ENCODE results near the gene TMEM234. TPM values are rescaled to one million over a fixed set of nuclear protein-coding genes. Genes with fewer than 3 reads are reported as not detected.
A peak's percentile ranks its signal among the peaks of the same experiment; 100 is the strongest.

The TMEM234 gene
- total and polyA plus RNA-seq, 2 of the 8 experiments (the other 6 are each of a cell fraction or from before 2014, with no cell fraction given), result 8.7 to 8.9 TPM

DNA sequence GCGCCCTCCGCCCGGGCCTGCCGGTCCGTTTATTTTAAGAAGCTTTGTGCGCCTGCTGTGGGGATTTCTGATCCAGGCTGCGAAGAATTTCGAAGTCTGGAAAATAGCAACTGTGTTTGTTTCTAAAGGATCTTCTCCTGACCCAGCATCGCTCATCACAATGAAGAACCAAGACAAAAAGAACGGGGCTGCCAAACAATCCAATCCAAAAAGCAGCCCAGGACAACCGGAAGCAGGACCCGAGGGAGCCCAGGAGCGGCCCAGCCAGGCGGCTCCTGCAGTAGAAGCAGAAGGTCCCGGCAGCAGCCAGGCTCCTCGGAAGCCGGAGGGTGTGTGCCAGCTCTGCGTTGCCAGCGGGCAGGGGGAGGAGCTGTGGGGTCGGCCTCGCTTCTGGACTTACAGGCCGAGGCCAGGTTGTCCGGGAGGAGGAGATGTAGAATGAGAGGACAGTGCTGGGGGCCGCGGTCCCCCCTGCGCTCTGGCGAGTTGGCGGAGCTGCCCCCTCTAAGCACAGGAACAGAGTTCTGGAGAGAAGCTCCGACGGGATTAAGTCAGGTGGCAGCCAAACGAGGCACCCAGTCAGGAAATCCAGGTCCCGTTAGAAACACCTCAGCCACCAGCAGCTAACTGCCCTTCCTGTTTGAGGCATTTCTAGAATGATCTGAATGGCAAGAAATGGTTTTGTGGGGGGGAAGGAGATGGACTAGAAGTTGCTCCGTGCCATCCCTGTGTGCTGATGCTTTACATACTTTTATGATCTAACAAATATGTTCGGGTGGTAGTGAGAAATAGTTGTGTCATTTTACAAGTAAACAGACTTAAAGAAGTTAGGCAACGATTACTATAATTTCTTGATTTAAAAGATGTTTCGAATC is 41.7 kb downstream of the TMEM234 start:
- FAIRE-seq, result no peak
- WGBS, 2 experiments (ENCODE audit: extremely low coverage in 1 of 2, insufficient coverage in 1 of 2, insufficient read length in 1 of 2, insufficient replicate concordance in 2 of 2, low coverage in 1 of 2, low lambda C conversion rate in 2 of 2, missing lambda C conversion rate in 1 of 2), result 28% methylated on average over 34 of the region's 36 CpGs; no CpG with 5 or more reads in 1 of the 2 experiments

More for the DNA sequence above, 41.7 kb downstream of the TMEM234 start:
- Histone ChIP-seq H4K5ac (ENCODE audit: insufficient read length, low read depth, low read length) (peak overlapping the region; percentile 69), H3K18ac (ENCODE audit: extremely low read depth, low read length) (no peak overlapping the region; the same call in 1 of the 2 replicates), H3K56ac (replicated peaks; ENCODE audit: insufficient read length, low read depth, low read length) (peak overlapping the region; percentile 40), H3K27ac (ENCODE audit: low read depth, low read length) (peak overlapping the region; percentile 69; the same call in 1 of the 2 replicates), H2BK15ac (ENCODE audit: low read length) (no peak overlapping the region), H2AK5ac (ENCODE audit: low read depth, low read length) (no peak overlapping the region), H3K4me2 (ENCODE audit: insufficient read depth in 1 of 2, low read depth in 2 of 2, low read length in 2 of 2) (peak overlapping the region; percentile 82 to 91), H3K27me3 (replicated peaks in 1 of 4; ENCODE audit: control insufficient read depth in 3 of 4, extremely low read depth in 1 of 4, insufficient read depth in 3 of 4, low read length in 3 of 4) (no peaks in the 10 kb centered on the region), H3K4ac (replicated peaks; ENCODE audit: insufficient read length, low read depth, low read length) (peak overlapping the region; percentile 46), H2BK20ac (ENCODE audit: low read length) (no peak overlapping the region), H2BK120ac (replicated peaks; ENCODE audit: low read depth, low read length) (no peak overlapping the region), H3K9ac (replicated peaks in 1 of 4; ENCODE audit: extremely low read depth in 1 of 4, low read depth in 3 of 4, low read length in 3 of 4) (peak overlapping the region; percentile 52 to 67 (median 56); a peak in 6 of 7 replicates), H2BK12ac (ENCODE audit: low read depth, low read length) (no peak overlapping the region), H3K36me3 (ENCODE audit: control insufficient read depth in 2 of 4, insufficient read depth in 4 of 4, low read length in 3 of 4) (peaks cover 10 to 36% (median 23%) of the 10 kb centered on the region in 4 experiments), H2BK5ac (ENCODE audit: low read depth, low read length) (no peak overlapping the region; the same call in 1 of the 2 replicates), H3K79me2 (ENCODE audit: control insufficient read depth in 1 of 2, insufficient read depth in 2 of 2, low read length in 2 of 2) (peaks cover 7 to 37% of the 10 kb centered on the region in 2 experiments), H3K23me2 (ENCODE audit: low read depth, low read length) (peaks cover 2% of the 10 kb centered on the region; the same call in 1 of the 2 replicates), H3K4me3 (ENCODE audit: extremely low read depth in 1 of 4, insufficient read depth in 2 of 4, low read depth in 3 of 4, low read length in 4 of 4) (peak overlapping the region; percentile 44 to 89 (median 76)), H3K9me3 (ENCODE audit: insufficient read depth in 2 of 2, low read depth in 1 of 2, low read length in 1 of 2) (no peaks in the 10 kb centered on the region), H3K23ac (ENCODE audit: insufficient read length) (no peak overlapping the region), H3K79me1 (ENCODE audit: low read depth, low read length) (peaks cover 3% of the 10 kb centered on the region; the same call in 1 of the 2 replicates), H4K8ac (ENCODE audit: extremely low read depth, insufficient read depth, low read length) (peak overlapping the region; percentile 58; the same call in 1 of the 2 replicates), H2AFZ (ENCODE audit: low read length) (no peak overlapping the region), H3K14ac (ENCODE audit: insufficient read length) (no peak overlapping the region), H4K20me1 (replicated peaks in 1 of 2; ENCODE audit: control insufficient read depth in 1 of 2, insufficient read depth in 2 of 2, low read length in 2 of 2) (peaks cover 0 to 4% of the 10 kb centered on the region in 2 experiments), H4K91ac (replicated peaks; ENCODE audit: insufficient read length, low read length) (no peak overlapping the region), H3K4me1 (replicated peaks in 1 of 4; ENCODE audit: control insufficient read depth in 3 of 4, insufficient read depth in 4 of 4, low read length in 3 of 4) (peaks cover 8 to 15% (median 10%) of the 10 kb centered on the region in 4 experiments; a peak in 6 of 7 replicates)
- ChIA-PET CTCF (ENCODE audit: partially characterized antibody) (interaction anchor here (0.5 kb wide), 1 partner anchor 338 kb away, joined by 4 read pairs; no protein-coding TSS in a partner anchor), POLR2A (ENCODE audit: partially characterized antibody) (interaction anchor here (0.7 to 18.1 kb wide), 21 partner anchors 8 to 214 kb away, joined by 3 to 332 read pairs (median 5); partner anchors contain the start of genes BSDC1, CCDC28B, HDAC1 and IQCC)
- DNase-seq (ENCODE audit: low read depth in 1 of 2, low spot score in 2 of 2), result peak in 1 of 2 experiments; percentile 61
- TF ChIP-seq SIN3A (conservative IDR thresholded peaks at IDR 0.05 in 1 of 2, IDR thresholded peaks at IDR 0.05 in 1 of 2; ENCODE audit: low read depth in 1 of 2, low read length in 2 of 2) (0 out of 4 replicates have a peak, but pooled peaks of 1 of the 2 experiments have one; percentile 27), PHF8 (conservative IDR thresholded peaks at IDR 0.05; ENCODE audit: low read depth, low read length) (no peak; the same call in 1 of the 2 replicates), SAP30 (IDR thresholded peaks at IDR 0.05; ENCODE audit: insufficient read depth, insufficient replicate concordance, low read length) (peak; percentile 65)

Data from H1 (cell line).